ENCODE results near the gene RGS21.
A peak's percentile ranks its signal among the peaks of the same experiment; 100 is the strongest.
"Not testable (repeated sequence)": the region's sequence is repeated elsewhere in the genome, so short reads cannot be mapped to it uniquely, and the experiment has no call there.

Gene RGS21

DNA sequence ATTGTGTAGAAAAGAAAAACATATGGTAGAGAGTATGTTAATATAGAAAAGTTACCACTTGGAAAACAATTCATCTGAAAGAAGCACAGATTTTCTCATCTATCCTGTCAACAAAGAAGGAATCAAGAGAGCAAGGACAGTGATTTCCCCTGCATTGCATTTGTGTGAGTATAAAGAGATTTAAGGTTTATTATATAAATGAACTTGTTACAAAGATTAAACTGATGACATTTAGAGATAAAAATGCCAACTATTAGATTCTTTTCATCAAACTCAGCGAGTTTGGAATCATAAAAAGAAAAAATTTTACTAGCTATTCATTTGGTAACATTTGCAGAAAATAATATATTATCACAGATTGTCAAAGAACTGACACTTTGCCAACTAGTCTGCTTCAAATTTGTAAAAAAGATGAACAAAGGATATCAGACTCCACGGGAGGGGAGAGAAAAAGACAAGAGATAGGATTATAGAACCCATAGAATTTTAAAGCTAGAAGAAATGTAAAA, at the start of gene RGS21:
RGS21 (plus strand) TSS at position 51 of the 509 bp plus-strand sequence. CDS start 26,045 bp downstream, outside the sequence.
- no peak for DNase-seq

DNA sequence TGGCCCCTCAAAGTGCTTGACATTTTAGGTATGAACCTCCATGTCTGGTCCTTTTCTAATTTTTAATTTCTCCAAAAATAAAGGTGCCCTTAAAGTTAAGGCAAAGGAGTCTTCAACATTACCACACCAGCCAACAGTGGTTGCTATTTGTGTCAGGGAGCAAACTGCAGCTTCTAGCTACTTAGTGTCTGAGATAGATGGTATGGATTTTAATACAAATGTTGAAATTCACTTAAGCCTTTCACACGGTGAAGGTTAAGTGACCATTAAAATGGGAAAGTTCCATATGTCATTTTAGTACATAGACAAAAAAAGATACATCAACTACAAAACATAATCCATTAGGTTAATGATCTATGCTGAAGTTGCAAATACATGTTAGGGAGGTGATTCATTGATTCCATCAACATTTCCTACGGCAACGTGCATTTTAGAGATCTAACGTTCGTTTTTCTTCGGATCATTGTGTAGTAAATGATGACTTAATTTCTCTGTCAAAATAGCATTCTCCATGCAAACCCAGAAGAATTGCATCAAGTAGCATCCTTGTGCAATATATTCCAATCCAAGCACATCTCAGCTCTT, 48.2 kb upstream of the RGS21 start:
- DNase-seq = no peak

GRCh38 chr1:192270398-192270797, 46.4 kb upstream of the RGS21 start:
- no peak for DNase-seq

GRCh38 chr1:192272732-192273131, 44.1 kb upstream of the RGS21 start:
- DNase-seq = no peak

DNA sequence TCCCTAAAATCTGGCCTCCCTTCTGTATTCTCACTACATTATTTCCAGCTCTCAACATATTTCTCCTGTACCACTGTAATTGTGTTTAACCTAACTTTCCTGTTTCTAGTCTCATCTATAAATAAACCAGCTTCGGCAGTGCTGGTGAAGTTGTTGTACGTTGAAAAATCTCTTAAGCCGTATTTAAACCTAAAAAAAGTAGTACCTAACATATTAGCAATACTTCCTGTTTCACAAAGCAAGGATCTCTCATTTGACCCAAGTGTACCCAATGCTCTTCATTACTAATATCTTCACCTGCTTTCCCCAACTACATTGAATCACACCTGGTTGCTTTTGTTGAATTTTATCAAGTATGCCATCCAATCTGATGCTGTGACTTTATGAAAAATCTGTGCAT, 42.2 kb upstream of the RGS21 start:
- no peak for DNase-seq

- no peak for DNase-seq
These were observed 39.2 kb upstream of the RGS21 start for GRCh38 chr1:192277635-192278034.

DNA sequence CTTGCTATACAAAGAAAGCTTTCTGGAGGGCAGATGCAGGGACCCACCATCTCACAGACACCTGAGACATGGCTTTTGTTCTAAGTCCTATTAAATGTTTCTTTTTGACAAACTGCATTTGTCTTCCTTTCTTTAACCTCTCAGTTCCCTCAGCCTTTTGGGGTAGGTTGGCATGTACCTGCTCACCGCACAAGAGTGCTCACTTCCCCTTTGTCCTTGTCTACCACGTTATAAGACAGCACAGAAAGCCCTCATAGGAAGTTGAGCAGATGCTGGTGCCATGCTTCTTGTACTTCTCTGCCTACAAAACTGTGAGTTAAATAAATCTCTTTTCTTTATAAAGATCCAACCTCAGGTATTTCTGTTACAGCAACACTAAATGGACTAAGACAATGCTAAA, 31.9 kb upstream of the RGS21 start:
- no peak for DNase-seq

- DNase-seq = no peak
These were observed 13.8 kb upstream of the RGS21 start for GRCh38 chr1:192303029-192303428.

DNA sequence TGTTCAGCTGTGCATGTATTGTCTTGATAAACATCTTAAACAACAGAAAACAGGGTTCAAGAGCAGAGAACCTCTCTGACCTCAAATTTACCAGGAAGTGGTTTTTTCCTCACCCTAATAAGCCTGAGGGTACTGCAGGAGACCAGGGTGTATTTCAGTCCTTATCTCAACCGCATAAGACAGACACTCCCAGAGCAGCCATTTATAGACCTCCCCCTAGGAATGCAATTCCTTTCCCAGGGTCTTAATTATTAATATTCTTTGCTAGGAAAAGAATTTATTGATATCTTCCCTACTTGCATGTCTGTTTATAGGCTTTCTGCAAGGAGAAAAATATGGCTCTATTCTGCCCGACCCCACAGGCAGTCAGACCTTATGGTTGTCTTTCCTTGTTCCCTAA, 8.5 kb upstream of the RGS21 start:
- DNase-seq = not testable (repeated sequence)

DNA sequence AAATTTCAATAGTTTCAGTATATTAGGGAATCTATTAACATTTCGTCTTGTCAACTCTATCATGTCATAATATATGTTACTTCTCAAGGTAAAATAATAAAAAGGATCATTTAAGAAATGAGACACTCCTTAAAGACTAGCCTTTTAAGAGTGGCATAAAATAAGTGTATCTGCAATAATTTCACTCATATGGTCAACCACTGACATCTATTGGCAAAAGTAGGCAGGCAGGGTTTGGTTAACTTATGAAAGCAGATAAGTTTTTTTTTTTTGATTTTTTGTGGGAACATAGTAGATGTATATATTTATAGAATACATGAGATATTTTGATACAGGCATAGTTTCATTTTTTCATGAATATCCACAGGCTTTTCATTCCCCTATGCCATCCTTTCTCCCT, 5.5 kb upstream of the RGS21 start:
- peak; percentile 28 to 66 for DNase-seq

DNA sequence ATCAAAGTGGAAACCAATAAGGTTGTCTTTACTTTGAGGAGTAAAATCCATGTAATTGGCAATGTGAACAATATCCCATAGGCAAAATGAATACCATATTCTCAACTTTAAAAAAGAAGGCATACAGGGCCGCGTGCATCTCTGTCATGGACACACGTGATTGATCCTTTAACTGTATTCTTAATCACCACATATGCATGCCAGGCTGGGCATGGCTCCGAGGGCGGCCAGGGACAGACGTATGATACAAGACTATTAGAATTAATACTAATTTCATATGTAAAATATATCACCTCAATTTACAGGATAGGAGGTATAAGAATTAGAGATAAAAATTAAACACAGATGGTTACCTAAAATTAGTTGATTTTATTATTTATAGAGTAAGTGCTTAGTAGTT, 11.2 kb downstream of the RGS21 start:
- no peak for DNase-seq

GRCh38 chr1:192342842-192343241, 26.1 kb downstream of the RGS21 start:
- no peak for DNase-seq

DNA sequence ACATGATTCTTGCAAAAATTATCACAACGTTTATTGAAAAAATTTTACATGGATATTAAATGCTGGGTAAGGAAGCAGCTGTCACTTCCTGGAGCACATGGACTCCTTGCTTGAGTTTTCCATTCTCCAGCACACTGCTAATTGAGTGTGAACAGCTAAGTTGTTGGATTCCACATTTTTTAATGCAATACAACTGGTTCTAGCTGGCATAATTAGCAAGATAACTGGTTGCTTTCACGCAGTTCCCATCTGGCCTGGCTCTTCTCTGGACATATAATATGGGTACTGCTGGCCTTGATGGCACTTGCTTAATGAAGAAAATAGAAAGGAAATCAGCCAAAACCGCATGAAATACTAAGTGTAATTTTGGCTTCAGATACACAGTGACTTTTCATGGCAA, 26.6 kb downstream of the RGS21 start:
- no peak for DNase-seq

DNA sequence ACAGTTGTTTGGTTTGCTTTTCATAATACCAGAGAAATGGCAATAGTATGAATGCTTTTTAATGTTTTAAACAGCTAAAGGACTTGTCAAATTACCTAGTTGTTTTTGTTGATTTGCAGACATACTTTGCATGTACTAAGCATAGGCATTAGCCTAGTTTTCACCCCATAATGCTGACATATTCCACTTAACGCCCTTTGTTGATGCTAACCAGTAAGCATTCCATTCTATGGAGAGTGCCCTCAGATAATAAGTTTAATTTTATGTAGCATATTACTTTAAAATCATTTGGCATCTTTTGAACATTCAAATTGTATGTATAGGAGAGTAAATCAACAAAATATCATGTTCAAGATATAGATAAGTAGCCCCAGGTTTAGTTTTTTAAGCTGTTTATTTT, 32.5 kb downstream of the RGS21 start:
- DNase-seq = no peak

DNA sequence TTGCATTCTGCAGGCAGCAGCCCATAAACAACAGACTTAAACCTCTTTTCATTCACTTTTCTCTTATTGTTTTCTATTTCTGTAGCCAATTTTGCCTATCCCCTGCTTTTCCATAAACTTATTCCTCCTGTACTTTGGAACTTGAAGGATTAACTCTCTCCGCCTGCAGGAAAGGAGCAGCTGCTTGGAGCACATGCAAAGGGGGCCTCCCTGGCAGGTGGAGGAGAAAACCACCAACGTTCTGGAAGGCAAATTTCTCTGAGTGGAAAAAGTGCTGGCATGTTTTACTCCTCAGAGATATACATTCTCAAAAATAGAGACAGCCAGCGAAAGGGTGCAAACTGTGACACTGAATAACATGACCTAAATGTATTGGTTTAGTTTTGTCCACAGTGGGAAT, 33.6 kb downstream of the RGS21 start:
- no peak for DNase-seq

DNA sequence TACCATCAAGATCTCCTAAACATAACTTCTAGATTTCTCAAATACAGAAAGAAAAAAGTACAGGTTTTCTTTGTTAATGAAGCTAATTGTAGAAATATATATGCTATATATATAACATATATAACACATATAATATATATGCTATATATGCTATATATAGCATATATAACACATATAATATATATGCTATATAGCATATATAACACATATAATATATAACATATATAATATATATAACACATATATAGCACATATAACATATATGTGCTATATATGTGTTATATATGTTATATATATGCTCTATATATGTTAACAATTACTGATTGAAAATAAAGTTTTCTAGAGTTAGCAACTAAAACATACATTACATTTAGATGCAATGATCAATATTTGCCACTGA, 34.8 kb downstream of the RGS21 start:
- no peak for DNase-seq

GRCh38 chr1:192357924-192358323, 41.1 kb downstream of the RGS21 start:
- no peak for DNase-seq

- no peak for DNase-seq
These were observed 41.6 kb downstream of the RGS21 start for GRCh38 chr1:192358402-192358801.

DNA sequence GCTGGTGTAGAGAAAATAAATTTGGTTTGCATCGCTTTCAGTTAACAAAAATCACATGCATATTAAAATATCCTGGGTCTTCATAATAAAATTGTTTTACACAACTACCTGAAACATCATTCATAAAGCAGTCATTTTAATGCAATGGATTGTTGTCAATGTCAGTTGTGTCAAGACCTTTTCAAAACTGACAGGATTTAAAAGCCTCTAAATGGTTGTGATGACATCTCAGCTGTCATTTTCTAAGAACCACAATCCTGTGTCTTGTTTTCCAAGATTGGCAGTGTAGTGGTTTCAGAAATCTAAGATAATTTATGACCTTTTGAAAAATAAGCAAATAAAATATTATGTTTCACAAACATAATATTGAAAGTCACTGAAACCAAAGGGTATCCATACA, 42.0 kb downstream of the RGS21 start:
- DNase-seq = no peak

- no peak for DNase-seq
These were observed 46.4 kb downstream of the RGS21 start for GRCh38 chr1:192363177-192363576.

DNA sequence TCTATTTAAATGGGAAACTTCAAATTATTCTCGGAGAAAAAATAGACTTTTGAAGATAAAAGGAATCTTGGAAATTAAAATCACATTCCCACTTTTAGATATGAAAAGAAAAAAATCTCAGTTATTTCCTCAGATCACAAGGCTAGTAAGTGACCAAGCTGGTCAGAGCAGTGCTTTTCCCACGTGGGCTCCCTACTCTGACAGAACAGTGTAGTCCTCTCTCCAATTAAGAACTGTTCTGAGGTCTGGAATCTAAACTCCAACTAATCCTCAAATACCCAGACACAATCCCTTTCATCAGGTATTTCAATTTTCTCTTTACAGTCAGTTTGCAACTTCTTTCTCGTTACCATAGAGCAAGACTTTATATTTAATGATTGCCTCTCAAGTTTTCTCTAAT, 50.6 kb downstream of the RGS21 start:
- DNase-seq = no peak

DNA sequence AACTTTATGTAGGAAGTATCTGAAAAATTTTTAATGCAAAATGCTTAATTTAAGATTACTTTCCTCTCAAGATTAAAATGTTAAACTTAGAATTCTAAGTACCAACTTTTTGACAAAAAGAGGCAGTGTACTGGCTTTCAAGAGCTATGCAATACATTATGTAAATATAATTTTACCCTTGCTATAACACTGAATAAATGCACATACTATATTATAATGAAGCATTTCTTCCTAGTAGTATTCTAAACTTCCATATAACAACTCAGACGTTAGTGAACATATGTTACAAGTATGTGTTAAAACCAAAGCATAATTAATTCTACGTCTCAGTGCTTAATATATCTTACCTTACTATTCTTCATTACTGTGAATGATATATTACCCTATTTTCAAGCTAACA, 58.5 kb downstream of the RGS21 start:
- DNase-seq = no peak

DNA sequence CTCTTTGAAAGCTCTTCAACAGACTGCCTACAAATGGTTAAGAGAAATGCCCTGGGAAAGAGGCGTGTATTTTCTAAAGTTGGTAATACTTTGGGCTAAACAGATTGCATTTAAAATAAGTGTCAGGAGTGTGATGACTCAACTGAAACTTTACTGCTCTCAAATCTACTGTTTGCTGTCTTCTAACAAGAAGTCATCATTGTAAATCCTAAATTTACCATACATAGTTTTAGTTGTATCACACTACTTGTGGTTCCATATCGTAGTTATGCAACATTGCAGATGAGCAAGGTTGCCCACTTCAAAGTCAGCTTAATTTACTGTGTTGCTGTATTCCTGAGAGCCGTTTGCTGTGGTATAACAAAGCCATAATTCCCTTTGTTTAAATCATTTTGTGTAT, 59.6 kb downstream of the RGS21 start:
- DNase-seq = no peak

DNA sequence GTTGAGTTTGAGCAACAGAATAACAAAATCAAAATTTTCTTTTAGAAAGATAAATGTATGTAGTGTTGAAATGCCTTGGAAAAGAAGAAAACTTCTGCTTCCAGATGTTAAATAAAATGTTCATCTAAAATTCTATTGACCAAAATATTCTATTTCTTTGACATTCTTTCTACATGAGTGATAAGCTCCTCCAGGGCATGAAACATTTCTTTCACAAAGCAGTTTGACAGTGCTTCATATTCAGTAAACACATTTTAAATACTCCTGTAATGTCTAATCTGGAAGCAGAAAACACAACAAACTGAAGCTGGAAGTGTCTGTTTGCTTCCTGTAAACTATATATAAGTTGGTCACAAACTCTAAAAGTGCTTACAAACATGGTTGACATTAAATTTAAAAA, 61.5 kb downstream of the RGS21 start:
- no peak for DNase-seq

- DNase-seq = no peak
These were observed 62.1 kb downstream of the RGS21 start for GRCh38 chr1:192378878-192379277.

GRCh38 chr1:192379554-192379953, 62.8 kb downstream of the RGS21 start:
- no peak for DNase-seq

Measured in inflammatory macrophage treated with lipopolysaccharide for 1 hour (primary cell).